Astrocyte of the spinal cord (primary cell): ENCODE results near the gene MVP.
A peak's percentile ranks its signal among the peaks of the same experiment; 100 is the strongest.
"Not testable (repeated sequence)": the region's sequence is repeated elsewhere in the genome, so short reads cannot be mapped to it uniquely, and the experiment has no call there.

Experiments
- DNase-seq: peaks from one replicate; pipeline ENCODE4 v3.0.0; 2011; ENCODE audit warnings: low read depth, low spot score
- H3K4me3 ChIP-seq: 2 replicates; pipeline ENCODE4 v1.5.1; 2011; ENCODE audit warnings: low read depth, mild to moderate bottlenecking, low read length, moderate library complexity
- in situ Hi-C: cut with HindIII; loops from 2 replicates; pipeline ENCODE4 v1.10.0; 2017; ENCODE audit warnings: low sequenced_read_pairs
- TF ChIP-seq, protein P1 (sequence below): IDR thresholded peaks from 2 replicates; pipeline ENCODE4 v1.5.1; 2012; ENCODE audit warnings: low read depth, mild to moderate bottlenecking, low read length, inconsistent platforms

MVP gene

DNA sequence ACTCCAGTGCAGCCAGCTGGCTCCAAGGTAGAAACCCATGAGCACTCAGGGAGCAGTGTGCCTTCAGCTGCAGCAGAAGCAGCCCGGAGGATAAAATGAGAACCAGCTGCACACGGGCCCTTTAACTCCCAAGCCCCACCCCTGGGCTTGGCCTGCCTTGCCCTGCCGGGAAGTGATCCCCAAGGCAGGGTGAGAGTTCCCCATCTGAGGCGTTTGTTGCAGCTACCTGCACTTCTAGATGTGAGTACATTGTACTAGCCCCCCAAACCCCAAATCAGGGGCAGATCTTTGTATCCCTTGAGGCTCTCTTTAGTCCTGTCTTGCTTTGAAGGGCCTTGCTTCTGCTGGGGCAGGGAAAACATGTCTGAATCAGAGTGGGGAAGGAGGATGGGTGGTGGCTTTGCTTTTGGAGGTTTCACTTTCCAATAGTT lies at the start of gene MVP:
MVP (plus strand) TSS at position 192 of the 431 bp plus-strand sequence. CDS start 10,088 bp downstream, outside the sequence.
- TF ChIP-seq, protein P1, sequence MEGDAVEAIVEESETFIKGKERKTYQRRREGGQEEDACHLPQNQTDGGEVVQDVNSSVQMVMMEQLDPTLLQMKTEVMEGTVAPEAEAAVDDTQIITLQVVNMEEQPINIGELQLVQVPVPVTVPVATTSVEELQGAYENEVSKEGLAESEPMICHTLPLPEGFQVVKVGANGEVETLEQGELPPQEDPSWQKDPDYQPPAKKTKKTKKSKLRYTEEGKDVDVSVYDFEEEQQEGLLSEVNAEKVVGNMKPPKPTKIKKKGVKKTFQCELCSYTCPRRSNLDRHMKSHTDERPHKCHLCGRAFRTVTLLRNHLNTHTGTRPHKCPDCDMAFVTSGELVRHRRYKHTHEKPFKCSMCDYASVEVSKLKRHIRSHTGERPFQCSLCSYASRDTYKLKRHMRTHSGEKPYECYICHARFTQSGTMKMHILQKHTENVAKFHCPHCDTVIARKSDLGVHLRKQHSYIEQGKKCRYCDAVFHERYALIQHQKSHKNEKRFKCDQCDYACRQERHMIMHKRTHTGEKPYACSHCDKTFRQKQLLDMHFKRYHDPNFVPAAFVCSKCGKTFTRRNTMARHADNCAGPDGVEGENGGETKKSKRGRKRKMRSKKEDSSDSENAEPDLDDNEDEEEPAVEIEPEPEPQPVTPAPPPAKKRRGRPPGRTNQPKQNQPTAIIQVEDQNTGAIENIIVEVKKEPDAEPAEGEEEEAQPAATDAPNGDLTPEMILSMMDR = no peak
- in situ Hi-C loops = no loop called here
- peak; percentile 66 for DNase-seq
- peak within 1 kb of the TSS; percentile 65 for H3K4me3 ChIP-seq

DNA sequence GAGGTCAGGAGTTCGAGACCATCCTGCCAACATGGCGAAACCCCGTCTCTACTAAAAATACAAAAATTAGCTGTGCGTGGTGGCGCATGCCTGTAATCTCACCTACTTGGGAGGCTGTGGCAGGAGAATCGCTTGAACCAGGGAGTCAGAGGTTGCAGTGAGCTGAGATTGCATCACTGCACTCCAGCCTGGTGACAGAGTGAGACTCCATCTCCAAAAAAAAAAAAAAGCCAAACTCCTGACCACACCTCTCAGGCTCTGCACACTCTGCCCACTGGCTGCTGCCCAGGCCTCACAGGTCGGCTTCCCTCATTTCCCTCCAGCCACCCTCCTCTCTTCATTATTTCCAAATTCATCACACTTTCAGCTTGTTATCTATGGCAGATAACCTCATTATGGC lies 47.9 kb upstream of the MVP start:
- in situ Hi-C loops, DNase-seq, H3K4me3 ChIP-seq: not testable (repeated sequence)

- TF ChIP-seq, protein P1 = no peak
- in situ Hi-C loops = no loop called here
- no peak overlapping the region for H3K4me3 ChIP-seq
- no peak for DNase-seq
These were observed 45.5 kb upstream of the MVP start for GRCh38 chr16:29774730-29775129.

DNA sequence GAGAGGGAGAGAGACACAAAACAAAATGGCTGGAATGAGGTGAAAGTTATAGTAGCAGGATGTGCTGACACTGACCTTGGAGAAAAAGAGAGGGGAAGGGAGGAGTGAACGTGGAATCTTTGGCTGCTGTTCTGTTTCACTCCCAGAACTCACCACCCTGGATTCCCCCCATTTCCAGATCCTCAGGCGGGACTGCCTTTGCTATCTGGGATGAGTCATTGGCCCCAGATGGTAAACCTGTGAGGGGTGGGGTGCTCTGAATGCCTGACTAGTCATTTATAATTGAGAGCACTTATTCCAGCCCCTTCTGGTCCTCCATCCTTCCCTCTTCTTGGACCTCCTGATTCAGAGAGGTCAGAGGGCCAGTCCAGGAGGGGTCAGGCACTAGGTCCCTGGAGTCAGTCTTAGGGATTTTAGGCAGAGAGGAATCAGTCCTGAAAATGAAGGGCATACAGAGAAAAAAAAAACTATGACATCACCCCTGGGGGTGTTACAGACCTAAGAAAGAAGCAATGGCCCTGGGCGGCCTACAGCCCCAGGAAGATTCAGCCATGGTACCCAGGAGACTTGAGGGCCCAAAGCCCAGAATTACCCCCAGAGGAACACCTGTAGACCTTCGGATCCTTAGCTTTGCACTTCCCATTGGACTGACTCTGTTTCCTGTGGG lies 44.4 kb upstream of the MVP start:
- DNase-seq = no peak
- TF ChIP-seq, protein P1 = no peak
- in situ Hi-C loops = no loop called here
- H3K4me3 ChIP-seq = no peak overlapping the region

DNA sequence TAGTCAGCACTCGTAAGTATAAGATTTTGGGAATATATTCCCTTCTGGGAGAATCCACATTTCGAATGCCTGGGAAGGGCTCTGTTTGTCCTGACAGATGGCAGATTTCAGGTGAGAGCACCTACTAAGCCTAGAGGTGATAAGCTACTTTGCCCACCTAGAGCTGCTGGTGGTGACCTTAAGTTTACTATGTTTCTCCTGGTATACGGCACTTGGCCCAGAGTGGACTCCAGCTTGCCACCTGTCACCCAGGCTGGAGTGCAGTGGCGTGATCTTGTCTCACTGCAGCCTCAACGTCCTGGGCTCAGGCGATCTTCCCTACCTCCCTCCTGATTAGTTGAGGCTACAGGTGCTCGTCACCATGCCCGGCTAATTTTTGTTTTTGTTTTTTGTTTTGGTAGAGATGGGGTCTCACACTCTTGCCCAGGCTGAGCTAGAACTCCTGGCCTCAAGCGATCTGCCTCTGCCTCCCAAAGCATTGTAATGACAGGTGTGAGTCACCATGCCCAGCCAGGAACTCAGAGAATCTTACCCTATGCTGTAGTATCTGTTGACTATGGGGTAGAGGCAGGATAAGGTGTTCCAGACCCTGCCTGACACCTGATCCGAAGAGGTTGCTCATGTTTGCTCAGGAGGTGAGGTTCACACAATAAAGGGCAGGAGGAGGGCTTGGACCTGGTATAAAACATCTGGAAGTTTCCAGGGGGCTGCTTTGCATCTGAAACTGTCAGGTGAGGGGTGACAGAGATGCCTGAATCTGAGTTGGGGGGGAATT lies 42.5 kb upstream of the MVP start, which contains the start of gene ZG16:
ZG16 (plus strand) TSS at position 681 of the 775 bp plus-strand sequence. CDS start 1,011 bp downstream, outside the sequence.
- no peak for DNase-seq
- H3K4me3 ChIP-seq = no peak within 1 kb of the TSS
- TF ChIP-seq, protein P1 = no peak
- in situ Hi-C loops = no loop called here

GRCh38 chr16:29779474-29779873 lies 40.8 kb upstream of the MVP start:
- in situ Hi-C loops = no loop called here

GRCh38 chr16:29783094-29783953 lies 36.9 kb upstream of the MVP start:
- DNase-seq, H3K4me3 ChIP-seq, in situ Hi-C loops: not testable (repeated sequence)

More at GRCh38 chr16:29779474-29779873, 40.8 kb upstream of the MVP start:
- TF ChIP-seq, protein P1 = no peak
- no peak for DNase-seq
- no peak overlapping the region for H3K4me3 ChIP-seq
